Middle frontal gyrus (tissue), 1 donor: ENCODE measurements around the gene ZNF648.
"Not testable (repeated sequence)": the region's sequence is repeated elsewhere in the genome, so short reads cannot be mapped to it uniquely, and the experiment has no call there.

ENCODE experiments used
- DNase-seq: peaks from one replicate; pipeline ENCODE4 v3.0.0-alpha.2; 2015; ENCODE audit warnings: low spot score; ENCODE audit errors: extremely low spot score

ZNF648 gene

DNA sequence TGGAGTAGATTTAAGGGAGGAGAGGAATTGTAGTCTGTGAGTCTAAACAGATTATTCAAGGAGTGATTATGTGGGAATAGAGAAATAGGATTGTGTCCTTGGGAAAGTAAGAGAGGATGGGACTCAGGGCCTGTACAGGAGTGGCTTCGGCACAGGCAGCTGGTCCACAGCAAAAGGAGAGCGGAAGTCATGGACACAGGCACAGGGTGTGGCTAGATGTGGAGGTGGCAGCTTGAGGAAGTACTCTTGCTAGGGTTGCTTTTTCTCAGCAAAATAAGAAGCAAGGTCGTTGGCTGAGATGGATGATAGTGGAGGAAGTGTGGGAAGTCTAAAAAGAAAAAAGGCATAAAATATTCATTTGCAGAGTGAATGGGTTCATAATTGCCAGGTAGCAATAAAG, 18.5 kb upstream of the ZNF648 start:
- no peak for DNase-seq

DNA sequence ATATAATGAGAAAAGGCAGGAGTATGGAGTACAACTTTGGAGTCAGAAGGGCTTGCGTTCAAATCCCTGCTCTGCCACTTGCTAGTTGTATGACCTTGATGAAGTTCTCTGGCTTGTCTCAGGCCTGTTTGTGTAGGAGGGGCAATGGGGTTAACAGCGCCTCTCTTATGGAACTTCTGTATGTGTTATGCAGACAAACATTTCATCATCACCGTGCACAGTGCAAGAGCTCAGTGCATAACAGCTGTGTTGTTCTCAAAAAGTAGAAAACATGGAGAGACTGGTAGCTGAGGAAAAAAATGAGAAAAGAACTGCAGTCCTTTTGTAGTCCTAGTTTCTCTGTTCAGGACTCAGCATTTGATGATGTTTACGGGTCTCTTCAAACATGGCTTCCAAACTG, 10.4 kb upstream of the ZNF648 start:
- DNase-seq: no peak

DNA sequence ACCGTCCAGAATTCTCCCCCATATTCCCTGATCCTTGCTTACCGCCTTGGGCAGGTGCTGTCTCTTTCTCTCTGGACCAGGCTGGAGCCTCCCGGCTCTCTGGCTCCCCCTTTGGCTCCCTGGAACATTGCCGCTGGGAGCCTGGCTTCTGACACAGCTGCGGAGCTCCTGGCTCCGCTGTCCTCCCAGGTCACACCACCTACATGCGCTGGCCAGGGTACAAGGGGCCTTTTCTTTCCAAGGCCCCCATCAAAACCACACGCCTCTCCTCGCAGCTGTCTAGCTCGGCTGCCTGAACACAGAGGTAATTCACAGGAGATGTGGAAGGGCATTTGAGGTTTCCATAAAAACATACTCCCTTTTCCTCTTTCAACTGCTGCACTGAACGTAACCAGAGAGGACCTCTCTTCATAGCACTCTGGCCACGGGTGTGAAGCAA, 7.5 kb upstream of the ZNF648 start:
- peak; percentile 20 for DNase-seq

DNA sequence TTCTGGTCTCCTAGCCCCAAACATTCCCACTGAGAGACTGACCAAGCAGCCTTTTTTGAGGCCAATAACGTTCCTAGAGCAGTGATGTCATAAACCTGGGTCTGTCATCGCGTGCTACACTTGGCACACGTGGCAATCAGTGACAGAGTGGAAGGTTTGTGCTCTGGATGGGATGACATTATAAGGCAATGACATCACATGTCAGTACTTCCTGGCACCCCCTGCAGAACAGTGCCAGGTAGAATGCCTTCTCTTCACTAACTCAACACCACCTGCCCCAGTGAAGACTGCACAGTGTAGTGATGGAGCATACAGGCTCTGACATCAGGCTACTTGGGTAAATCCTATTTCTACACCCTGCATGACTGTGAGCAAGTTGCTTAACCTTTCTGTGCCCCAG, 5.4 kb upstream of the ZNF648 start:
- DNase-seq: no peak

DNA sequence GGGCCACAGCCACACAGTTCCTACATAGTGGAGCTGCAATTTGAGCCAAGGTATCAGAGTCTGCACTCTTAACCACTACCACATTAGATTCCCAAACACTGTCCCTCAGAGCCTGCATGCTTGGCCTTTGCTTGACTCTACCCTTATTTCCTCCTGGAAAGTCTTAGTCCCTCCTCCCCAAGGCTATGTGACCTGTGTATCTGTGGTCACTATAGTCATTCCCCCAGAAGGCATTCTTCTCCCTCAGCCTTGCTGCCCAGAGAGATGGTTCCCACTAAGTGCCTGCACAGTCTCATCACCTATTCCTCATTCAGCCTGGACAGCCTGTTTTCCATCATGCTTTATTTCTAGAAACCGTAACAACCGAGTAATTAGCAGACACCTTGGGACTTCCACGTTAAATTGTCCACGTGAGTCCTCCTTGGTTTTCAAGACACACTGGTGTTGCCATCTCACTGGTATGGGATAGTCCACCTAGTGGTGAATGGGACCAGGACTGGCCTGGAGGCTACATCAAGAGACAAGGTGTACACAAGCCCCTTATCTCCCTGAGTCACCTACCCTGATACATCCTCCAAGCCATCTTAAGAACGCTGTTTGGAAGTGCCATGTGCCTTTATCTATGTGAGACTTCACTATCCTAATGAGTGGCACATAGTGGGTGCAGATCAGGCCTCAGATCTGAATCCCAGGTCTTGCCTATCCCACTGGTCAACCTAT, 3.8 kb upstream of the ZNF648 start:
- no peak for DNase-seq

DNA sequence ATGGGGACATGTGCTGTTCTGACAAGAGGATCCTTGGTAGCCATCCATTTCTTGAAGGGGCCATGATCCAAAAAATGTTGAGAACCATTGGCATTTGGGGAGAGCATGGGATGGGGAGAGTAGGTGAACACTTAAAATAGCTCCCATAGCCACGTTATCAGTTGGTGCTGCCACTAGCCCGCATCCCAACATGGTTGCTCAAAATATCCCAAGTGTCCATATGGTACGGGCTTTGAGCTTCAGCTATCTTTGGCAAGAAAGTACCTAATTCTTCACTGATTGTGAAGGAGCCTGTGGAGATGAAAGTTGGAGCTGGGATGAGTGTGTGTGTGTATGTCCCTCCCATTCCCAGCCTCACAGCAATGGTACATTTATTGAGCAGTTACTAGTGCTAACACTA, 3.1 kb upstream of the ZNF648 start:
- no peak for DNase-seq

DNA sequence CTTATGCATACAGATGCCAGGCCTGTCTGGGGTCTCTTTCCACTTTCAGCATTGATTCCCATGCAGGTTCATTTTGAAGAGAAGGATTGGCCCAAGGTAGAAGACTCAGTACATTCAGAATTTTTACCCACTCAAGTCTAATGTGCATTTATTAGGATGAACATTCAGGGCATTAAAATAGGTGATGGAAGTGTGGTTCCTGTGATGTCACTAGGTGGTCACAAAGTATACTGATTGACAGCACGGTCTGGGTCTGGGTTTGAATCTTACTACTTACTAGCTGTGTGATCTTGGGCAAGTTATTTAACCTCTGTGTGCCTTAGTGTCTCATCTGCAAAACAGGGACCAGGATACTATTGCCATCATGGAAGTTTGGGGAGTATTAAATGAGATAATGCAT, 711 bp upstream of the ZNF648 start:
- DNase-seq: no peak

DNA sequence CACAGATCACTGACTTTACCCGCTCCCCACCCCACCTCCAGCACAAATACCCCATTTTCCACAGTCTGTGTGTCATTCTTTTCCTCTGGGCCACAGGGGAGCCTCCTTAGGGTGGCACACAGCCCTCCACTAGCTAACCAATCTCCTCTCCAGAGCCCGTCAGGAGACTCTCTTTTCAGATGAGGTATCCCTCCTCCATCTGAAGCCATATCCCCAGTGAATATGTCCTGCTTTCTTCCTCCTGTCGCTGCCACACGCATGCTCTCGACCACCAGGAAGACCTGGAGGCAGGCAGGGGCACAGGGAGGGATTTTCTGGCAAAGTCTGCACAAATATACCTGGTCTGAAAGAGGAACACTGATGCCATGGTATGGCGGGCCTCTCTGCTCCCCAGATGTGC, 635 bp downstream of the ZNF648 start:
- no peak for DNase-seq

DNA sequence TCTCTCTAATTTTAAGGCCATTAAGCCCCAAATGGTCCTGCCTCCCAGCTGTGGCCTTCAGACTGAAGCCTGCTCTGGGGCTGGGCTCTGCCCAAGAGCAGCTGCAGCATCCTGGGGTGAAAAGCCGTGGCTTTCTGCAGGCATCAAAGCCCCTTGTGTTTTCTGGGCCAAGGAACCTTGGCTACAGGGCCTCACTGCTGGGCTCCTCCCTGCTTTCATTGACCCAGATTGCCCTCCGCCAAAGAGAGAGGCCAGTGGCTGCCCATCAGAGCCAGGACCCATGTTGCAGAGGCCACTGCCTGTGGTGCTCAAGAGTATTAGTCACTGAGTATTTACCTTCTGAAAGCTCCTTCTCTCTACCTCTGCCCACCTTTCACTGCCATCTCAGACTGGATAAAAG, 1.6 kb downstream of the ZNF648 start:
- DNase-seq: peak; percentile 39

DNA sequence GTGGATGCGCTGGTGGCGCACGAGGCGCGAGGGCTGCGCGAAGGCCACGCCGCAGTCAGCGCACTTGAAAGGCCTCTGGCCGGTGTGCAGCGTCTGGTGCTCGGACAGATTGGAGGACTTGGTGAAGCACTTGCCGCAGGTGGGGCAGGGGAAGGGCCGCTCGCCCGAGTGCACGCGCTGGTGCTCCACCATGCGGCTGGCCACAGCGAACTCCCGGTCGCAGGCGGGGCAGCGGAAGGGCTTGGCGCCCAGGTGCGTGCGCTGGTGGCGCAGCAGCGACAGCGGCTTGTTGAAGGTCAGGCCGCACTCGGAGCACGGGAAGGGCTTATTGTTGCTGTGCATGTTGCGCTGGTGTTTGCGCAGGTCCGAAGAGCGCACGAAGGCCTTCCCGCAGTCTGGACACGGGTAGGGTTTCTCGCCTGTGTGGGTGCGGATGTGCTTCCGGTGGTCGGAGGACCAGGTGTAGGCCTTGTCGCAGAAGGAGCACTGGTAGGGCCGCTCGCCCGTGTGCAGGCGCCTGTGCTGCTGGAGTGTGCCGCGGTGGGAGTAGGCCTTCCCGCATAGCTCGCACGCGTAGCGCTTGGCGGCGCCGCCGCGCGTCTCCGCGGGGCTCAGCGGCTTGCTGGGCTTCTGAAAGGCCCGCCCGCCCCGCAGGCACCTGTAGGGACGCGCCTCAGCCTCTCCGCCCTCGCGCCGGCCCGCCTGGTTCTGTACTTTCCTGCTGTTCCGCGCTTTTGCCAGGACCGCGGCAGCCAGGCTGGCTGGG, 4.7 kb downstream of the ZNF648 start:
- DNase-seq: no peak

DNA sequence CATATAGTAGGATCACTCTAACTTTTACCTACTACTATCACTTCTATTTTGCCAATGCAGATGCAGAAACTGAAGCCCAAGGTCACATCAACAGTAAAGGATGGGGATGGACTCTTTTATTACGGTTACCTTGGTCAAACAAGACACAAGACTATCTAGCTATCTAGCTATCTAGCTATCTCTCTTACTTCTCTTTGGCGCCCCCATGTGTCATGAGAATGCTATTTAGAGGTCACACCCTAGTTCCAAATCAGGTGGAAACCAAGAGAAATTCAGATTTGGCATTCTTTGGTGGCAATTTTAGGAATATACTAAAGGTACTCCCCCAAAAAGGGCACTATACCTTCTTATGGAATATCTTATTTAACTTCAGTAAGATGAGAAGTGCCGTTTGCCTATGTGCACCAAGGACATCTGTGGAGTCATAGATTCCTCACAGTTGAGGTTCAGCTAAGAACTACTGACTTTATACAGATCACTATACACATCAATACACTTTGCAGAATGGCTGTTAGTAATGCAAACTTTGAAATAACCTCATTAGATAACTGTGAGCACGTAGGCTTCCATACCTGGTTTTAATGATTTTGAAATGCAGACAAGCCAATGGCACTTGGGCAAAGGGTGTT, 6.7 kb downstream of the ZNF648 start:
- no peak for DNase-seq

DNA sequence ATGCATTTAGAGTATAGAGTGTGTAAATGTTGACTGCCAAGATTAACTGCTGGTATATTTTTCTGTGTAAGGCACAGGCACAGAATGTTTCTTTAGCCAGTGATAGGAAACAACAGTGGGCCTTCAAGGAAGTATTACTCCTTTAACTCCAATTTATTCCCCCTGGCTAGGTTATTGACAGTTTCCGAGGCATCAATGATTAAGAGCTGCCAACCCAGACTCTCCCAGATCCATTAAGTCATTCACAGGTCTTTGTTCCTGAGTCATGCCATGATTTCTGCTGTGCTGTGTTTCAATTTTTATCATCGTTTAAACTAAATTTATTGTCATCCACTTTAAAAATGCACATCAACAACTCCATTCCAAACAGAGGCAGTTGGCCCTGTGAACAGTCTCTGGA, 9.2 kb downstream of the ZNF648 start:
- no peak for DNase-seq

DNA sequence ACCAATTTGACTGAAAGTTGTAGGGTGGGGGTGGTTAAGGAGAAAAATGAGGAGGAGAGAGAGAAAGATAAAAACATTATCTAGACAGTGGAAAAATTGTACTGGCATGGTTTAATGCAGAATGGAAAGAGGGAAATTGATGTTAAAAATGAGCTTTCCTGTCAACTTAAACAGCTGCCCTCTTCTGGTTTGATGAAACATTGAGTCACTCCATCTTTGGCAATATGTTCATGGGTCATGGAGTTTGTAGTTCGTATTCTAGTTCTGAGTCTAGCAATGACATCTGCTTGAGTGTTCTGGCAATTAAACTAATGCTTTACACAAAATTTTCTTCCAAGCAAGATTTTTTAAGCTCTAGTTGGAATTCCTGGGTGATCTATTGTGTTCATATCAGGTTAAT, 9.6 kb downstream of the ZNF648 start:
- no peak for DNase-seq

DNA sequence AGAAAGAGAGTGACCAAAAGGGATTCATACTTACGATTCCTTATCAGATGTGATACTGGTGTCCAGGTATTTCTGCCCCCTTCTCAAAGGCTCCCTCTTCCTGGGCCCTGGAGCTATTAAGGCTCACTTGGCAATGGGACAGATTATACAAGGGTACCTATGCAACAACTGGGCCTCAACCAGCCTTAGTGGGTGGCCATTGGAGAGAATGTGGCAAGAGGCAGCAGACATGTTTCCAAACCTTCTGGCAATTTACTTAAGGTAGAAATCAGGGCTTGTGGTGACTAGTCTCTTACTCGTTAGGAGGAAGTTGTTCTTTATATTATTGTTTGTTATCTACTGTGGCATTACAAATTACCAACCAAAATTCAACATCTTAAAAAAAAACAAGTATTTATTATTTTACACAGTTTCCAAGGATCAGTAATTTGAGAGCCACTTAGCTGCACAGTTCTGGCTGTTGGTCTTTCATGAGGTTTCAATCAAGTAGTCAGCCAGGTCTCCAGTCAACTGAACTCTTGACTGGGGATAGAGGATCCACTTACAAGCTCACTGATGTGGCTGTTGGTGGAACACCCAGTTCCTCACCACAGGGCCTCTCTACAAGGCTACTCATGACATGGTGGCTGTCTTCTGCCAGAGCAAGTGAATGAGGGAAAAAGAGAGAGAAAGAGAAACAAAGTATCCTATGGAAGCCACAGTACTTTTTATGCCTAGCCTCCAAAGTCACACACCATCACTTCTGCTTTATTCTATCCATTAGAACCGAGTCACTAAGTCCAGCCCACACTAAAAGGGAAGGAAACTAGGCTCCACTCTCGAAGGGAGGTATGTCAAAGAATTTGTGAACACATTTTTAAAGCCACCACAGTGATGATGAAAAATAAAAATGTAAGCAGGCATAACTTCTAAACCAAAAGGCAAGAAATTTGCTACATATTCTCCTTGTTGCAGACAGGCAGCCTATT, 10.7 kb downstream of the ZNF648 start:
- DNase-seq: no peak

DNA sequence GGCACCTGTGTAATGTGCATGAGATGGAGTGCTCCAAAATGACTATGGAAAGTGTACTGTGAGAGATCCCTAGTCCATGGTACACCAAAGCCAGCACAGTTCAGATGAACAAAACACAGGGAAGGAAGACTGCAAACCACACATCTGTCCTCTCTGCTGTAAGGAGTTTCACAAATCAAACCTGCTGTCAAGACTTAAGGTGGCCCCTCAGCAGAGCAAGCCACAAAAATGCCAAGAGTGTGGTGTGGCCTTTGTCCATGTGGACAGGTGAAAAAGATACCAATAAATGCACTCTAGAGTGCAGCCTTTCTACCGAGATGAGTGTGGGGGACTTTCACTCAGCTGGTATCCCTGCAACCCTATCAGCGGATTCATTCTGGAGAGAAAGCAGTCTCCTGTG, 12.9 kb downstream of the ZNF648 start:
- DNase-seq: no peak

DNA sequence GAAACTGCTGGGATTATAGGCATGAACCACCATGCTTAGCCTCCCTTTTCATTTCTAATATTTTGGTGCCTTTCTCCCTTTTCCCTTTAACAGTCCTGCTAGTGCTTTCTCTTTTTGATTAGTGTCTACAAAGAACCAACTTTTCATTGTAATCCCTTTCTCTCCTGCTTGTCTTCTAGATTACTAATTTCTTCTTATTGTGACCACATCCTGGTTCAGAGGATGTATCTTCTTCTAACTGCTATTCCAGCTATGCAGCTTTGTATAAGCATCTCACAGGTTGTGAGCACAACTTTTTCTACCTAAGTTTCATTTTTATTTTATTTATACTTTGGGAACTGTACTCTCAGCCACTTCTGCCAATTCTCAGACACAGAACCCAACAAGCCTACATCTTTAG, 14.7 kb downstream of the ZNF648 start:
- DNase-seq: no peak

DNA sequence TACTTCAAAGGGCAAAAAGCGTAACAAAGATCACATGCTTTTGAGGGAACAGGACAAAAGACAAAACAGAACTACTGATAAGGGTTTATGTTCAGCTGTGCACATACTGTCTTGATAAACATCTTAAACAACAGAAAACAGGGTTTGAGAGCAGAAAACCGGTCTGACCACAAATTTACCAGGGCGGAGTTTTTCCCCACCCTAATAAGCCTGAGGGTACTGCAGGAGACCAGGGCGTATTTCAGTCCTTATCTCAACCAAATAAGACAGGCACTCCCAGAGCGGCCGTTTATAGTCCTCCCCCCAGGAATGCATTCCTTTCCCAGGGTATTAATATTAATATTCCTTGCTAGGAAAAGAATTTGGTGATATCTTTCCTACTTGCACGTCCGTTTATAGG, 16.0 kb downstream of the ZNF648 start:
- not testable (repeated sequence) for DNase-seq

DNA sequence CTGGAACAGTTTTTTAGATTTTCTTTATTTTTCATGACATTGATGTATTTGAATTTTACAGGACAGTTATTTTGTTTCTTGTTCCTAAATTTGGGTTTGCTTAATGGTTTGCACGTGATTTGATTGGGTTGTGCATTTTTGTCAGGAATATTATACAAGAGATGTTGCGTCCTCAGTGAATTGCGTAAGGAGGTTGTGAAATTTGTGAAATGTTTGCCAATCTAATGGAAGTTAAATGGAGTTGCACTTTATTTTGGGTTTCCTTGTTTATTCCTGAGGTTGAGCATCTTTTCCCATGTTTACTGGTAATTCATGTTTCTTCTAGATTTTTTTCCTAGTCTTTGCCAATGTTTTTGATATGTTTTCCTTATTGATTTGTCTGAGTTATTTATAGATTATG, 19.9 kb downstream of the ZNF648 start:
- DNase-seq: no peak

DNA sequence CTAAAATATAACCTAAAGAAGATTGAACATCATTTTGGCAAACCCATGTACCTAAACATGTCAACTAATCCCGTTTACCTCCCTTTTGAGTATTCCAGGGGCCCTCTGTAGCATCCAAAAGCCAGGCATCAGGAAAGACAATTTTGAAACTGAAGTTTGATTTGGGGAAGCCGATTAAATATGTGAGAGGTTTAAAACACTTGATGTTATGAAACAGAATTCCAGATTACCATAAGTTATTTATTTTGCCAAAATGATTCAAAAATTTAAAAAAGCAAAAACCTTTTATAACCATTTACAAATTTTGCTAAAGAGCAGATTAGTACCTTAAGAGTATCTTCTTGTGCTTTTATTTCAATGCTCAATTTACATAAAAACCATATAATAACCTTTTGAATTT, 23.3 kb downstream of the ZNF648 start:
- no peak for DNase-seq

DNA sequence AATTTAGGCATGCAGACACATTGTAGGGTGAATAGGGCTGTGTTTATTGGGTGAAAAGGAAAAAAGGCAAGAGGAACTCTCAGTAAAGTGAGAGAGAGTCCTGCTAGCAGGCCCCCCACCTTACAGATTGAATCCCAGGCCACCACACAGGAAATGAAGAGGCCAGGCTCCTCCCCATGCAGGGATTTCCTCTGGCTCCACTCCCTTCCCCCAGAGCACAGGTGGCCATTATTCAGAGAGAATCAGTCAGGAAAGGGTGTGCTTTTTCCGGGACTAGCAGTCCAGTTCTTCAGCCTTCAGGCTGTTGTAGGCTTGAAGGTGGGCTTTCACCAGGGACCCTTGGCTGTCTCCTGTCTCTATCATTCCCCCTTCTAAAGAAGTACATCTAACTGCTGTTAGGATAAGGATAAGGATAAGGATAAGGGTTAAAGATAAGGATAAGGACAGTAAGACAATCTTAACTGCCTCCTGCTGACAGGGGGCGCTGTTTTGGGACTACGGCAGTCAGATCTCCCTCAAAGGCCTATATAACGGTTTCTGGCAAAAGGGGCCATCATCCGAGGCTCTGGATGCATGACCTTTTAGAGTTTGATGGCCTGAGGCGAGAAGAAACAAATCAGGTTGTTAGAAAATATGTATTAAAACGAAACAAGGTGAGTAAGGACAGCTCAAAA, 26.3 kb downstream of the ZNF648 start:
- no peak for DNase-seq

DNA sequence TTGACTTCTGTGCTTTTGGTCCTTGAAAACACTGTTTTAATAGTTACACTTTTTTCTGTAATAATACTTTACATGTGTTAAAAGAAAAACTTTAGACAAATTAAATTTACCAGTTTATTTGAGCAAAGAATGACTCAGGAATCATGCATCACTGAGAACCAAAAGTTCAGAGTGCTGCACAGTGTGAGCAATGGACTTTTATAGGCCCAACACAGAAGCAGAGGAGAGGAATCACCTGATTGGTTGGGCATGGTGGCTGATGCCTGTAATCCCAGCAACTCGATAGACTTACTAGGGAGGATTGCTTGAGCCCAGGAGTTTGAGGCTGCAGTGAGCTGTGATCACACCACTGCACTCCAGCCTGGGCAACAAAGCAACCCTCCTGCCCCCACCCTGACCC, 29.3 kb downstream of the ZNF648 start:
- no peak for DNase-seq
